Caco-2 (cell line): ENCODE data around the gene ADGRB2. TPM values are rescaled to one million over a fixed set of nuclear protein-coding genes. Genes with fewer than 3 reads are reported as not detected.
A peak's percentile ranks its signal among the peaks of the same experiment; 100 is the strongest.

Experiments
- BruUV-seq: library from RNA; stranded (reverse); fragments of 400-500 nt; replicated peaks from 2 replicates; lab custom pipeline; 2021; lab: Mats Ljungman, UMichigan
- CTCF ChIA-PET: fragments of 300-600 bp; sonication (Branson Sonifier 250); formaldehyde crosslinking; loops from one replicate; lab custom pipeline; 2022; ENCODE audit warnings: antibody characterized with exemption; lab: Charles Lee
- POLR2A ChIA-PET: fragments of 300-600 bp; sonication (Branson Sonifier 250); formaldehyde crosslinking; loops from one replicate; lab custom pipeline; 2022; ENCODE audit warnings: antibody characterized with exemption; lab: Charles Lee
- DNase-seq, 2 experiments: peaks; one replicate each; pipeline versions ENCODE4 v3.0.0 to v3.0.0-alpha.2; 2020 to 2022
- H3K27me3 ChIP-seq: replicated peaks from 2 replicates; pipeline ENCODE4 v1.6.0; 2011; ENCODE audit warnings: low read length; ENCODE audit not compliant: control insufficient read depth, insufficient read depth
- H3K36me3 ChIP-seq: 2 replicates; pipeline ENCODE4 v1.5.1; 2011; ENCODE audit warnings: low read length; ENCODE audit not compliant: control insufficient read depth, insufficient read depth
- H3K4me1 ChIP-seq: fragments of 250-450 bp; sonication (Bioruptor Pico); 2 replicates; pipeline ENCODE4 v1.5.1; 2020; ENCODE audit warnings: mild to moderate bottlenecking
- H3K4me3 ChIP-seq: 2 replicates; pipeline ENCODE4 v1.5.1; 2011; ENCODE audit warnings: low read depth, mild to moderate bottlenecking, control low read depth, low read length
- H3K9me3 ChIP-seq: fragments of 250-450 bp; sonication (Bioruptor Pico); 2 replicates; pipeline ENCODE4 v1.5.1; 2020; ENCODE audit warnings: mild to moderate bottlenecking, moderate library complexity
- H3K27ac Mint-ChIP-seq: one replicate; pipeline ENCODE4 v1.8.0; 2022; ENCODE audit warnings: mixed read lengths; ENCODE audit not compliant: unreplicated experiment
- H3K27me3 Mint-ChIP-seq: one replicate; pipeline ENCODE4 v1.8.0; 2022; ENCODE audit warnings: mixed read lengths; ENCODE audit not compliant: insufficient read depth, unreplicated experiment
- H3K36me3 Mint-ChIP-seq: one replicate; pipeline ENCODE4 v1.8.0; 2022; ENCODE audit warnings: mild to moderate bottlenecking, mixed read lengths; ENCODE audit not compliant: insufficient read depth, unreplicated experiment
- H3K4me1 Mint-ChIP-seq: one replicate; pipeline ENCODE4 v1.8.0; 2022; ENCODE audit warnings: low read depth, mixed read lengths; ENCODE audit not compliant: unreplicated experiment
- H3K4me3 Mint-ChIP-seq: one replicate; pipeline ENCODE4 v1.8.0; 2022; ENCODE audit warnings: mild to moderate bottlenecking, moderate library complexity, mixed read lengths; ENCODE audit not compliant: unreplicated experiment
- H3K9me3 Mint-ChIP-seq: one replicate; pipeline ENCODE4 v1.8.0; 2022; ENCODE audit warnings: mixed read lengths; ENCODE audit not compliant: unreplicated experiment
- intact Hi-C: fragments of 100-400 bp; cut with micrococcal nuclease; formaldehyde crosslinking; loops from one replicate; pipeline ENCODE4 v1.10.0; 2022; ENCODE audit not compliant: unreplicated experiment
- total RNA-seq: library from RNA; stranded (reverse); gene quantifications from 2 replicates; pipeline ENCODE4 v1.2.3, GENCODE V29; 2022
- TF ChIP-seq, protein P1 (sequence below), 2 experiments: fragments of 200-600 bp in 1 of 2; IDR thresholded peaks; 1 replicate in 1 of 2; 2 replicates in 1 of 2; pipeline versions ENCODE4 v1.5.1 to v1.8.0; 2011 to 2022; ENCODE audit warnings: antibody characterized with exemption in 1 of 2, control low read depth in 1 of 2, inconsistent platforms in 1 of 2, low read depth in 1 of 2, low read length in 1 of 2, mild to moderate bottlenecking in 1 of 2, moderate library complexity in 1 of 2; ENCODE audit not compliant: insufficient read depth in 1 of 2, severe bottlenecking in 1 of 2, unreplicated experiment in 1 of 2

The ADGRB2 gene
- total RNA-seq, 1 experiment from 2014 or later: 2.2 TPM

DNA sequence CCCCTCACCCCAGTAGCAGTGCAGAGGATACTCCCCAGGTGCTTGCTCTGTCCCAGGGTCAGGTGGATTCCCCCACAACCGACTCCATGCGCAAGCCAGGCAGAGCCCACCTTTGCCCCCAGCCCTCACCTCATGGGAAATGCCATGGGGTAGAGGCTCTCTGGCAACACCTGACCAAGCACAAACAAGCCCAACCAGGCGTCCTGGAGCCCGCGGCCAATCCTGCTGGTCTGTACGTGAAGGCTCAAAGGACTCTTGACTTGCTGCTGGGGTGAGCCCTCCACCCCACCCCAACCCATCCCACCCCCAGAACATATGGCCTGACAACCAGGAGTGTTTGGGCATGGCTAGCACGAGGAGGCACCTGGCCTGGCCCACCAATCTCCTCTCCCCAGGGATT is 1.8 kb downstream of the ADGRB2 start:
- H3K27me3 ChIP-seq: no peaks in the 10 kb centered on the region
- no peaks in the 10 kb centered on the region for H3K9me3 Mint-ChIP-seq
- peaks cover 25% of the 10 kb centered on the region for H3K4me1 ChIP-seq
- TF ChIP-seq, protein P1, sequence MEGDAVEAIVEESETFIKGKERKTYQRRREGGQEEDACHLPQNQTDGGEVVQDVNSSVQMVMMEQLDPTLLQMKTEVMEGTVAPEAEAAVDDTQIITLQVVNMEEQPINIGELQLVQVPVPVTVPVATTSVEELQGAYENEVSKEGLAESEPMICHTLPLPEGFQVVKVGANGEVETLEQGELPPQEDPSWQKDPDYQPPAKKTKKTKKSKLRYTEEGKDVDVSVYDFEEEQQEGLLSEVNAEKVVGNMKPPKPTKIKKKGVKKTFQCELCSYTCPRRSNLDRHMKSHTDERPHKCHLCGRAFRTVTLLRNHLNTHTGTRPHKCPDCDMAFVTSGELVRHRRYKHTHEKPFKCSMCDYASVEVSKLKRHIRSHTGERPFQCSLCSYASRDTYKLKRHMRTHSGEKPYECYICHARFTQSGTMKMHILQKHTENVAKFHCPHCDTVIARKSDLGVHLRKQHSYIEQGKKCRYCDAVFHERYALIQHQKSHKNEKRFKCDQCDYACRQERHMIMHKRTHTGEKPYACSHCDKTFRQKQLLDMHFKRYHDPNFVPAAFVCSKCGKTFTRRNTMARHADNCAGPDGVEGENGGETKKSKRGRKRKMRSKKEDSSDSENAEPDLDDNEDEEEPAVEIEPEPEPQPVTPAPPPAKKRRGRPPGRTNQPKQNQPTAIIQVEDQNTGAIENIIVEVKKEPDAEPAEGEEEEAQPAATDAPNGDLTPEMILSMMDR (IDR thresholded peaks at IDR 0.05; ENCODE audit: insufficient read depth in 1 of 2, low read depth in 1 of 2, low read length in 1 of 2, severe bottlenecking in 1 of 2, unreplicated experiment in 1 of 2): no peak
- peaks cover 5% of the 10 kb centered on the region for H3K36me3 Mint-ChIP-seq
- BruUV-seq: no TSS peak
- no peak overlapping the region for H3K4me3 ChIP-seq
- DNase-seq: no peak
- no peak overlapping the region for H3K27ac Mint-ChIP-seq
- peak overlapping the region; percentile 84 for H3K4me3 Mint-ChIP-seq
- CTCF ChIA-PET: interaction anchor here (0.7 to 1.6 kb wide), 3 partner anchors 8 to 202 kb away, joined by 7 to 12 read pairs (median 8); no protein-coding TSS in a partner anchor
- intact Hi-C loops: loop anchor here (1.0 kb wide), 1 partner anchor 27 kb away; no protein-coding TSS in a partner anchor
- POLR2A ChIA-PET: interaction anchor here (0.6 kb wide), 1 partner anchor 81 kb away, joined by 8 read pairs; no protein-coding TSS in a partner anchor
- H3K27me3 Mint-ChIP-seq: peaks cover 4% of the 10 kb centered on the region
- peaks cover 8% of the 10 kb centered on the region for H3K4me1 Mint-ChIP-seq
- H3K36me3 ChIP-seq: no peaks in the 10 kb centered on the region
- H3K9me3 ChIP-seq: no peaks in the 10 kb centered on the region

DNA sequence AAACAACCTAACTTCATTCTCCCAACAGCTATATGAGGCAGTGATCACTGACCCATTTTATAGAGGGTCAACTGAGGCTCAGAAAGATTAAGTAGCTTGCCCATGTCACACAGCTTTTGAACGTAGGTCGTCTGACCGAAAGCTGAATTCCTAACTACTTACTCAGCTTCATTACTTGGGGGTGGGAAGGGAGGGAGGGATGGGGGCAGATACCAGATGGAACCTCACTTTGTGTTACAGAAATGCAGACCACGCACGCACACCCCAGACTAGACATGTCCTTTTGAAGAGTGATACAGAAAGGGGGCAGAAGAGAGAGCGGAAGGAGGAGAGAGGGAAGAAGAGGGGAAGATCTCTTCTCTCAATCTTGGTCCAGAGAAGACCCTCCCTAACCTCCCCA is 2.3 kb downstream of the ADGRB2 start:
- ChIA-PET CTCF (interaction anchor here (0.6 to 2.3 kb wide), 2 partner anchors 27 to 202 kb away, joined by 3 to 12 read pairs; no protein-coding TSS in a partner anchor), POLR2A (no interaction called here)
- DNase-seq: no peak
- TF ChIP-seq, protein P1 (IDR thresholded peaks at IDR 0.05; ENCODE audit: insufficient read depth in 1 of 2, low read depth in 1 of 2, low read length in 1 of 2, severe bottlenecking in 1 of 2, unreplicated experiment in 1 of 2): no peak
- H3K9me3 Mint-ChIP-seq: no peaks in the 10 kb centered on the region
- H3K27ac Mint-ChIP-seq: no peak overlapping the region
- no TSS peak for BruUV-seq
- intact Hi-C loops: loop anchor here (1.0 kb wide), 1 partner anchor 27 kb away; no protein-coding TSS in a partner anchor
- H3K4me1 Mint-ChIP-seq: peaks cover 8% of the 10 kb centered on the region
- H3K27me3 Mint-ChIP-seq: peaks cover 3% of the 10 kb centered on the region
- Histone ChIP-seq H3K9me3 (no peaks in the 10 kb centered on the region), H3K4me3 (no peak overlapping the region), H3K36me3 (no peaks in the 10 kb centered on the region), H3K27me3 (no peaks in the 10 kb centered on the region), H3K4me1 (peaks cover 25% of the 10 kb centered on the region)
- peaks cover 5% of the 10 kb centered on the region for H3K36me3 Mint-ChIP-seq
- no peak overlapping the region for H3K4me3 Mint-ChIP-seq

DNA sequence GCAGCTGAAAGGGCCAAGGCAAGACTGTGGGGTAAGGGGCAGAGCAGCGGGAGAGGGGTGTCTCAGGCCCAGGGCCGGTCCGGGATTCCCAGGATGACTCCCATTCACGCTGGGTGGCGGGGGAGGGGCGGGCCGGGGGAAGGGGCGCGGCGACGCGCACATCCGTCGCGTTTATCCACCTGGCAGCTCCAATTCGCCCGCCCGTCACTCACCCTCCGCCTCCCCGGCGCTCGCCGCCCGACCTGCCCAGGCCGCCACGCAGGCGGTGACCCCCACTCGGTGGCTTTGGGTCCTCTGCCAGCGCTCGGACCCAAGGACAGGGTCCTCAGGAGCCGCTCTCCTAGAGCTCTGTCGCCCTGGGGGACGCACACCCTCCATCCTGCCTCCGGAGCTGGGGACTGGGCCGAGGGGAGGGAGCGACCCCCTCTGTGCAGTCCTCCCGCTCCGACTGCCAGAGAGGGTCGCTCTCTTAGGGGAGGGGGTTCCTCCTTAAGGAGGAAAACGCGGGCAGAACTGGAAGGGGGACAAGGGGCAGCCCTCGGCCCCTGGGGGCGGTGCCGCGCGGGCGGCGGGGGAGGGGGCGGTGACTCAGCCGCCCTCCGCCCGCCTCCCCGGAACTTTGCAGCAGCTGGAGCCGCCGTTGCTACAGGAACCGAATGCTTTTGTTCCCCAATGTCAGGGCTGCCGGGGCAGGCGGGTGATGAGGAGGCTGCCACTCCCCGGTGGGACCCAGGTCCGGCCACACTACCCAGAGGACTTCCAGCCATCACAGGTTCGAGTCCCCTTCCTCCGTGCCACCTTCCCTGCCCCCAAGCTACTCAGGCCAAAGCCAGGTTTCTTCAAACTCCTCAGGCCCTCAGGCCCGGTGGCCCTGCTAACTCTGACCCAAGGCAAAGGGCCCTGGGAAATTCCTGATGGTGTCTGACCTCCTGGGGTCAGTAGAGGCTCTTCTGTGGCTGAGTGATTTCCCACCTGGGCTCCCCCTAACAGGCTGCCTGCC is 3.4 kb downstream of the ADGRB2 start:
- no TSS peak for BruUV-seq
- Mint-ChIP-seq H3K27ac (no peak overlapping the region), H3K4me1 (peaks cover 8% of the 10 kb centered on the region), H3K27me3 (peaks cover 3% of the 10 kb centered on the region), H3K4me3 (peak overlapping the region; percentile 29), H3K9me3 (no peaks in the 10 kb centered on the region), H3K36me3 (no peaks in the 10 kb centered on the region)
- TF ChIP-seq, protein P1 (IDR thresholded peaks at IDR 0.05; ENCODE audit: insufficient read depth in 1 of 2, low read depth in 1 of 2, low read length in 1 of 2, severe bottlenecking in 1 of 2, unreplicated experiment in 1 of 2): no peak
- no peaks in the 10 kb centered on the region for H3K36me3 ChIP-seq
- DNase-seq: peak in 1 of 2 experiments; percentile 22
- intact Hi-C loops: no loop called here
- peak overlapping the region; percentile 35 for H3K4me3 ChIP-seq
- no peaks in the 10 kb centered on the region for H3K9me3 ChIP-seq
- ChIA-PET POLR2A (no interaction called here), CTCF (interaction anchor here (0.6 to 2.3 kb wide), 2 partner anchors 16 to 28 kb away, joined by 3 to 12 read pairs; no protein-coding TSS in a partner anchor)
- H3K27me3 ChIP-seq: no peaks in the 10 kb centered on the region
- peaks cover 25% of the 10 kb centered on the region for H3K4me1 ChIP-seq
